GM18519 (cell line): ENCODE measurements around the gene CDX1.

Experiments
- ATAC-seq: cut with Tn5 transposase; IDR thresholded peaks from one replicate; pipeline ENCODE4 v1.9.1; 2021; ENCODE audit warnings: mild to moderate bottlenecking, moderate library complexity; ENCODE audit not compliant: unreplicated experiment, low FRiP score

CDX1 gene

DNA sequence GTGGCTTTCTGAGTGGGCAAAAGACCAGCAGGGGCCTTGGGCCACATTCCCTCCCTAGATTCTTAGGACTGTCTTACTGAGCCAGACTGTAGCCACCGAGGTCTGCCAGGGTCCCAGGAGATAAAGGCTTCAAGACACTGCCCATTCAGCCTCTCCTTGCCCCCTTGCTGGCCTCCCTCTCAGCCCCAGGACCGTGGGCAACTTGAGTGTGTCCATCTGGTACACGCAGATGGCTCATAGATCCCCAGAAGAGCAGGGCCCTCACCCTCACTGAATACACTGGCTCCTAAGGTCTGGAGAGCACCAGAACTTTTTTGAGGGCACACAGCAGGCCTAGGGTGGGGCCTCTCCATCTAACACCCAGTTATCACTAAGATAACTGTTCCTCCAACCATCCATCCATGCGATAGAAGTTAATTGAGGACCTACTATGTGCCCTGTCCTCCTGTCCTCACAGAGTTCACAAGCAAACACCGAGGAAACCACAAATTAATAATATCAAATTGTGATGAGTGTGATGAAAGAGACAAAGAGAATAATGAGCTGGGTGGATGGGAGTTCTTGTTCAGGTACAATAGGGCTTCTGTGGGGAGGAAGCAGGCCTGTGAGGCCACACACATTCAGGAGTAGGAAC is 6.0 kb upstream of the CDX1 start:
- ATAC-seq, result no peak

DNA sequence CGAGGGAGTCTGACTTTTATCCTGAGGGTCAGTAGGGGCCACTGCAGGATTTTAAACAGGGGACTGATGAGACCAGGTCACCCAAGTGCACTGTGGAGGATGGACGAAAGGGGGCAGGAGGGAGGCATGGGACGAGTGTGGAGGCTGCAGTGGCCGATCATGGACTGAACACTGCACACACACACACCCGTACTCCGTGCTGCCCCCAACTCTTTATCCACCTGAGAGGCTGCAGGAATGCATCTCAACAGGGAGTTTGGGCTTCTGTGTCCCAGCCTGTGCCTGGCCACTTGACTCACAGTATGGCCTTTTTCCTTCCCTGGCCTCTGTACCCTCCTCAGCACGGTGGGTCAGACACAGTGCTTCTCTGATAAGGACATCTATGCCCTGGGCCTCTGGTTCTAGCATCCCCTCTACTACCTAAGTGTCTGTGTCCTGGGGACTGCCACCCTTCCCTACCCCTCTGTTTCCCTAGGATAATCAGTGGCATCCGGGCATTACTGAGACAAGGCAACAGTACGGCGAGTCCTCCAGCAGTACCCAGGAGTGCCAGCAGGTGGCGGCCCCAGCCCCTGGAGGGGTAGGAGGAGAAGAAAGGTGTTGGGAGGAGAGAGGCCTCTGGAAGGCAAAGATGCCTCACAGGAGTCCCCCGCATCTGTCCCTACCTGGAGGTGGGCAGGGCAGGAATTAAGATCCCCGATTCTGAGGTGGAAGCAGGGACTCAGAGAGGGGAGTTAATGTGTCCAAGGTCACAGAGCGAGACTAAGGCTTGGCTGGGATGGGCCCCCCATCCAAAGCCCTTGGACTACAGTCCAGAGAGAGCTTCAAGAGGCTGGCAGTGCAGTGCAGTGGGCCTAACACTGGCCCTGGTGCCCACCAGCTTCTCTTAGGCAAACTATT is 5.1 kb upstream of the CDX1 start:
- no peak for ATAC-seq

DNA sequence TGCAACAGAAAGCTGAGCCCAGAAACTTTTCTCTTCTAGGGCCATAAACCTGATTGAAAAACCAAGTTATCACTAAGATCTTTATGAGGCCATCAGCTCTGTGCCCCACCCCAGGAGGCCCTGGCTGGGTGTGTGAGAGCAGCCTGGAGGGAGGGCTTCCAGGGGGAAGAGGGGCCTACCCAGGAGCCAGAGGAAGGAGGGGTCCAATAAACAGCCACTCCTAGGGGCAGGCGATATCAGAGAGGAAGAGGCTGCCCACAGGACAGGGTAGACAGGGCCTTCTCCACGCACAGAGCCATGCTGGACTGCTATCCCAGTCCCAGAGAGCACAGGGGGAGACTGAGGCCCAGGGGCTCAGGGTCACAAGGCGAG is 4.5 kb upstream of the CDX1 start:
- ATAC-seq, result no peak

DNA sequence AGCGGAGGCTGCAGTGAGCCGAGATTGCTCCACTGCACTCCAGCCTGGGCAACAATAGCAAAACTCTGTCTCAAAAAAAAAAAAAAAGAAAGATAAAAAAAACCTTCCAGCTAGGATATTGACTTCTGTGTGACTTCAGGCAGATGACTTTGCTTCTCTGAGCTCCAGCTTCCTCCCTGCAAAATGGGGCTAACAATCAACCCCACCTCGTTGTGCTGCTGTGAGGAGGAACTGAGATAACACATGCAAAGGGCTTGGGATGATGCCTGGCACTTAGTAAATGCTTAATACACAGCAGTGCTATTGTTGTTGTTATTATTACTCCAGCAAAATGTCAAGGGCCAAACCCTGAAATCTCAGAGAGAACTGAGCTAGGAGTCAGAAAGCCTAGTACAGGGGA is 3.5 kb upstream of the CDX1 start:
- ATAC-seq, result no peak

DNA sequence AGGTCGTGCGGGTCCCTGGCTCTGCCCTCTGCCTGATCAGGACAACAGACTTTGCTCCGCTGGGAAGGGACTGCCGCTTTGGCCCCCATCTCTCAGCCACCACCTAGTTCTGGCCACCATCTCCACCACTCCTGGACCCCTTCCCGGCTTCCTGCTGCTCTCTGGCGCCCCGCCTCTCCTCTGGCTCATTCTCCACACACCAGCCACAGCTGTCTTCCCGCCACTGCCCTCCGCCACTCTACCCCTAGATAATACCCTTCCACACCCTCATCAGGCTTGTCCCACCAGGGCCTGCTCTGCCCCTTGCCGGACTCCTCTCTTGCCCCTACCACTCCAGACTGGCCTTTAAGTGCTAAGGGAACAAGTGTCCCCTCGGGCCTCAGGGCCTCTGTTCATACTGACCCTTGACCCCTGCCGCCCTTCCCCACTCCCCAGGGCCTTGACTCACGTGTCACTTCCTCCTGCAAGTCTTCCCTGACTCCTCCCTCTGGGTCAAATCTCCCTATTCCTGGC is 3.0 kb upstream of the CDX1 start:
- no peak for ATAC-seq

DNA sequence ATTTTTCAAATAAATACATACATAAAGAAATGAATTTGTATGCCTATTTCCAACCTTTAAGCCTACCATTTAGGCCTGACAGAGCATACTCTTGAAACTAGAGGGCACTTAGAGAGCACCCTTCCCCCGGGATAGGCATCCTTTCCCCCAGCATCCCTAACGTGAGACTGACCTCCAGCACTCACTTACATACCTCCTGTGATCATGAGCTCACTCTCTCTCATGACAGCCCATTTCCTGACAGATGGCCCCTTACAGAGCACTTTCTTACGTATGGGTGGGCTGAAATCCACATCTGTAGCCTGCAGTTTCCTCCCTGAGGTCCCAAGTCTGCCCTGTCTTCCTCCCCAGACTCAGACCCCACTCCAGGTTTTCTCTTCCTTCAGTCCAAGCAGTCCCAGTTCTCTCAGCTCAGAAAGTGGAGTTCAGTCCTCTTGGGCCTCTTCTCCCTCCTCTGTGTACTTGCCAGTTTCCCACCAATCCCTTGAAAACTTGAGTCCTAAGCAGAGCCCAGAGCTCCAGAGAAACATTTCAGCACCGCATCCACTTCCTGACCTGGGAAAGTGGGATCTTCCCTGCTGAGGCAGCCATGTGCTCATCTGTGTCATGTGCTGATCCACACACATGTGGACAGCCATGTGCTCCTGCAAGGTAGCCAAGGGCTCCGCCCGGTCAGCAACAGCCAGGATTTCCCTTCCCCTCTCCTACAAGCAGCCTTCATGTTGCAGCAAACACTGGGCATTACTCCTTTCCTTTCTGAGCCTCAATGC is 2.2 kb upstream of the CDX1 start:
- ATAC-seq, result no peak

DNA sequence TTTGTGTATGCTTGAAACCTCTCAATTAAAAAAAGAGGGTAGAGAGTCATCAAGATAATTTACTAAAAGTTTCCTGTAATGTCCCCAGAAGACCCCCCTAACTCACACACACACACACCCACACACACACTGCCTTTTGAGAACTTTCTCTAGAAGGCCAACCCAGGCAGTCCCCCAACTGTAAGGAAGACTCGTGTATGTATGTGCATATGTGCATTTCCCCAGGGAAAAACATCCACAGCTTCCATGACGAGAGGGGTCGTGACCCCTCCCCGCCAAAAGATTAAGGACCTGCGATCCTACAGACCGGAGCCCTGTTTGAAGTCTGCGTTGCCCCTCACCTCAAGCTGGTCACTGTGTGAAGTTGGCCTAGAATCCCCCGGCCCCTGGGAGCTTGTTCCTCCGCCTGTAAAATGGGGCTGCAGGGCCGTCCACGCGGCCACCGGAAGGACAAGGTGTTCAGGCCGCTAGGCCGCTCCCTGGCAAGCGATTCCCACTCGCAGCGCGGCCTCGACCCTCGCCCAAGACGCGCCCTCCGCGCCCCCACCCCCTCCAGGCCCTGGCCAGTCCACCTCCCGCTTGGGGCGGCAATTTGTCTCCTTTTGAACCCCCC is 435 bp upstream of the CDX1 start:
- no peak for ATAC-seq

DNA sequence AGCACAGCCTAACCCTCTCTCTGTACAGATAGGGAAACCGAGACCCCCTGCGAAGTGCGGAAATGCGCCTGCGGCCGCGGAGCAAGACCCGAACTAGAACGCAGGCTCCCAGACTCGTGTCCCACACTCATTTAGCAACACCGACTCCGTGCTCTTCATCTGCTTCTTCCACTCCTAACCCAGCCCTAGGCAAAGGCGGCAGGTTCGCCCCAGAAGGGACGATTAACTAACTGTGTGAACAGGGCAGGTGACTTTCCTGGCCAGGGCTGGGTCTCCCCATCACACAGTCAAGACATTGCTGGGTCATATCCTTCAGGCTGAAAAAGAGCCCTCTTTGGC is 903 bp downstream of the CDX1 start:
- ATAC-seq, result no peak

DNA sequence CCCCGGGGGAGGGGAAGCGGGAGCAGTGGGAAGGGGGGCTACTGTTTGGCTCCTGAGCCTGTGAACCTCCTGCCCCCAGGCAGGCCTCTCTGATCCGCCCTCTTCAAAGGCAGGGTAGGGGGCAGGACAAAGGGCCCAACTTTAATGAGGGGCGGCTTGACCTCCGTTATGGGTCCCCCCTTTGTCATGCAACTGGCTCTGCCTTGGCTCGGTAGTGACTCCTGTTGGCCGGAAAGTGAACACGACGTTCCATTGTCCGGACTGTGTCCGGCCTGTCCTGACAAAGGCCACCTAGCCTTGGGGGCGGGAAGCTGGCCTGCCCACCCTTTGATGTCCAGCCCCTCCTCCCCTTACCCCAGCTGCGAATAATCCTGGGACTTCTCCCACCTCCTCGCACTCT is 1.3 kb downstream of the CDX1 start:
- no peak for ATAC-seq

DNA sequence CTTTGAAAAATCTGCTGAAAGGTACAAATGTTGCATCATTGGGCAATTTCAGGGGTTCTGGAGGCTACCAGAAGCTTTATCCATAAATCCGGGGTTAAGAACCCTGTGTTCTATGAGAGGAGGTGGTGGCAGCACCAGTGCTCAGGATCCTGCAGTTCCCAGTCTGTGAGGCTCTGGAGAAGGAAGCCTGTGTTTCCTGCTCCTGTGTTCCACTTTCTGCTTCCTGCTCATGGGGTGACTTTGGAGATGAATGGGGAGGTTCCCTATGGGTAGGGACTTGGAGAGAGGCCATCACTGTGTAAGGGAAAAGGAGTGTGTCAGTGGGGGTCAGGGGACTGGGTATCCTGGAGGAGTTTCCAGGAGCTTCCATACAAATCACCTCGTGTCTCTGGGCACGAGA is 2.3 kb downstream of the CDX1 start:
- no peak for ATAC-seq

DNA sequence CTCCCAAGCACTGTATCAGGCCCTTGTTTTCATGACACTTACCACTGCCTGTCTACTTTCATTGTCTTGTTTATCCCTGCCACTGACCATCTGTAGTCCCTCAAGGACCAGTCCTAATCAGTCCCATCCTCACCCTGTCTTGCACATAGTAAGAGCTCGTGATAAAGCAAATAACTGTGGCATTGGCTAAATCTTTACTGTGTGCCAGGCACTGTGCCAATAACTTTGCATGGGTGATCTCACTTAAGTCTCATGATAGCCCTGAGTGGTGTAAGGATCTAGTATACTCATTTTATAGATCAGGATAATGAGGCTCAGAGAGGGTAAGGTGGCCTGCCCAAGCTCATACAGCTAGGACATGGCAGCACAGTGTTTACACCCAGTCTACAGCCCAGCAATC is 5.6 kb downstream of the CDX1 start:
- no peak for ATAC-seq

DNA sequence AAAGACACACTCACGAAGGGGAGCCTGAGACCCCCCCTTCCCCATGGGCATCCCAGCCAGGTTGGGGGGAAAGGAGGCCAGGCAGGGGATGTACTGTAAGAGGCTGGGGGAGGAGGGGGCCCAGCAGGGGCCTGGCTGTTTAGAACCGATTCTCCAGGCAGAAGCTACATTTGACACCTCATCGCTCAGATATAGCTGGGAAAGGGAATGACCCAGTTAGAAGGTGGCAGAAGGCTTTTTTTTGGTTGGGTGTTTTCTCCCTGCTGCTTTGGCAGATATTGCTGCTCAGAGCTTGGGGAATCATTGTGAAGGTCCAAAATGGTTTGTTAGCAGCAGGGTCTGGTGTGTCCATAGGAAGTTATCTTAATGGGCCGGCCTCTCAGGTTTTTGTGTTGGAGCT is 6.0 kb downstream of the CDX1 start:
- ATAC-seq, result no peak

DNA sequence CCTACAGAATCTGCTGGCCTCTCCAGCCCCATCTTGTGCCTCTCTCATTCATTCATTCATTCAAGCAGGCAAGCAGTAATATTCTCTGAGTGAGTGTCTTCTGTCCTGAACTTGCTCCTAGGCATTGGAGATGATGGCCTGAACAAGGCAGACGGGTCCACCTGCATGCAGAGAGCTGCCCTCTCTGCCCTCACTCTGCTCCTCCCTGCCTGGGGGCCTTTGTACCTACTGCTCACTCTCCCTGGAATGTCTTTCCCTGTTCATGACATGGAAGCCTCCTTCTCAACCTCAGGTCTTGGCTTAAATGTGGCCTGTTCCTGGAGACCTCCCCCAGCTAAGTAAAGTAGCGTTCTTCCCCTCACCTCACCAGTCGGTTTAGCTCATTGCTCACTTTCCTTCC is 6.6 kb downstream of the CDX1 start:
- no peak for ATAC-seq

DNA sequence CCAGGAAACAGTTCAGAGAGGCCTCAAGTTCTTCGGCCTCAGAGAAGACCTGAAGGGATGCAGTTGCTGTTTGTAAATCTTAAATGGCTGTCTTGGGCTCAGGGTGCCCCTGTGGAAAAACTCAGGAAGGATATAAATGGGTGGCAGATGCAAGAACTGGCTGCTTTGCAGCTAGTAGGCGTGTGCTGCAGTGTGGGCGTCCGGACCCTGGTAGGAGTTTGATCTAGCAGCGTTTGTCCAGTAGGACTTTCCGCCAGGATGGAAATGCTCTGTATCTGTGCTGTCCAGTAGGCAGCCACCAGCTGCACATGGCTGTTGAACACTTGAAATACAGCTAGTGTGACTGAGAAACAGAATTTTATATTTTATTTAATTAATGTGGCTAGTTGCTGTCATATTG is 7.7 kb downstream of the CDX1 start:
- no peak for ATAC-seq

DNA sequence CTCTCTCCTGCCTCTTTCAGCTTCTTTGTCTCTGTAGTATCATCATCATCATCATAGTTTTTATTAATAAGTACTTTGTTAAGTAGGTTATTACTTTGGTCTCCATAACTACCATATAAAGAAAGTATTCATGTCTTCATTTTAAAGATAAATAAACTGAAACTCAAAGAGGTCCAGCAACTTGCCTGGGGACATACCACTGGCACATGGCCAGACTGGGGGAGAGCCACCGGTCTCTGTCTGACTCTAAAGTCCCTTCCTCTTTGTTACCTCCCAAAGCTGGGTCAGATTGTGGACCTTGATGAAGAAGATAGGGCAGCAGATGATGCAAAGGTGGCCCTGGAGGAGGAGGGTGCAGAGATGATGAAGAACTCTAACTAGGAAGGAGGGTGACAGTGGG is 8.5 kb downstream of the CDX1 start:
- no peak for ATAC-seq

DNA sequence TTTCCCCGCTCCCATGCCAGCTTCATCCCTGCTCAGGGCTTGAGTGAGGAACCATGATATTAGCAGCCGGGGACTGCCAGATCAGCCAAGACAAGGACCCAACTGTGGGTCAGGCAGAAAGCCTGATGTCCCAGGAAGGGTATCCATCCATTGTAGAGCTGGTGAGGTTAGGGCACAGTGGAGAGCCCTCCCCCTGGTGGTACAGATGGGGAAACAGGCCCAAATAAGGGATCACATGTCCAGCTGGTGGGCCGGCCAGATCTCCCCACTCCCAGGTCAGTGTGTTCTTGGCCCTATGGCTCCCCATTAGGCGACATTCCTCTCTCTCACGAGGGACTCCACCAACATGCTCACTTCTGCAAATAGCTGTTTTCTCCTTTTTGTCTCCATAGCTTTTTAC is 9.0 kb downstream of the CDX1 start:
- no peak for ATAC-seq

DNA sequence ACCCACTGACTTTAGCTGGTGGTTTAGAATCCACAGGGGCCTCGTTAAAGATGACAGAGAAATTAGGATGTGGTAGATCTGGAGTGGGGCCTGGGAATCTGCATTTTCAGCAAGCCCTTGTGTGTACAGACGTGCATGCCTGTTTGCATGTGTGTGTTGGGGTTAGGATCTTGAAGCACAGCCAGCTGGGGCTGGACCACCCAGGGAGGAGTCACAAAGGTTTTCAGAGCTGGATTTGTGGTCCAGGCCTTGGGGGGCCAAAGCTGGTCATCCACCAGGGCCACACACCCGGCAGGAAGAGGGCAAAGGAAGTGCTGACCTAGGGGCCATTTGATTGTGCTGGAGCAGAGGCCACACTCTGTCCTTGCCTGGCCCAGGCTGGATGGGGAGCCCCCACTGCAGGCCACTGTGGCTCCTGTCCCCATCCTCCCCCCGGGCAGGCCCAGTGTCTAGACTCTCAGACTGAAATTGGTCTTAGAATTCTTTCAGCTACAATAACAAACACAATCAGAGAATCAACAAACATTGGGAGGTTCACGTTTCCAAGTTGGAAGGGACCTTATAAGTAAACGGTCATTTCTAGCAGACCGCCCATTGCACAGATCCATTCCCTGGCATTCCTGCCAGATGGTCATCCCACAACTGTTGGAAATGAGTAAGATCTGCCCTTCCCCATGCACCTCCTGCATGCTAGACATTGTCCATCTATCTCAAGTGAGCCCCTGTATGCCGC is 10.3 kb downstream of the CDX1 start:
- ATAC-seq, result no peak

DNA sequence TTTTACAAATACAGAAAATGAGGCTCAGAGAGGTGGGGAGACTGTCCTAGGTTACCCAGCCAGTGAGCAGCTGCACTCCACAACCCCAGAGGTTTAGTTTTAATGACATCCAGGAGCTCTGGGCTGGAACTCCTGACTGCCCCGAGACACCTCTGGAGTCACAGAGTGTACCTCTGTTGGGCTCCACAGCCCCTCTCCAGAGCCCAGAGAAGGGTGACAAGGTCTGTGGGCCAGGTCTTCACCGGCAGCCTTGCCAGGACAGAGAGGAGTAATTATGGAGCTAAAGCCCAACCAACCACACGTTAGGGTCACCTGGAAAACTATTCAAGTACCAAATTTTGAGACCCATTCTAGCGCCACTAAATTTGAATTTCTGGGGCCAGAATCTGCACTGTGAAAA is 11.1 kb downstream of the CDX1 start:
- ATAC-seq, result no peak

DNA sequence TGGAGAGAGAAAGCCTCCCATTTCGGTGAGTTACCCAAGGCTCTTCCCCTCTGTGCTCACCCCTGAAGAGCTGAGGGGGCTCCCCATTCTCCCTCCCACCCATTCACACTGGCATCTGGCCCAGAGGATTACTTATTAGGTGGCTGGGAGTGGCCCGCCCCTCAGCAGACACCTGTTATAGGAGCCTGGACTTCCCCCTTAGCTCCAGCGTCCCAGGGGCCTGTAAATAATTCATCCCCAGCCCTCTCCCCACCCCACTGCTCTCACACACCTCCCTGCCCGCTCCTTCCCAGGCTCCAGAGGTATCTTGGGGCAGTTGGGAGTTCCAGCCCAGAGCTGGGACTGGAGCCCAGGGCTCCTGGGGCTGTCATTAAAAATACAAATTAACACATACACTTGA is 11.7 kb downstream of the CDX1 start:
- ATAC-seq, result no peak

DNA sequence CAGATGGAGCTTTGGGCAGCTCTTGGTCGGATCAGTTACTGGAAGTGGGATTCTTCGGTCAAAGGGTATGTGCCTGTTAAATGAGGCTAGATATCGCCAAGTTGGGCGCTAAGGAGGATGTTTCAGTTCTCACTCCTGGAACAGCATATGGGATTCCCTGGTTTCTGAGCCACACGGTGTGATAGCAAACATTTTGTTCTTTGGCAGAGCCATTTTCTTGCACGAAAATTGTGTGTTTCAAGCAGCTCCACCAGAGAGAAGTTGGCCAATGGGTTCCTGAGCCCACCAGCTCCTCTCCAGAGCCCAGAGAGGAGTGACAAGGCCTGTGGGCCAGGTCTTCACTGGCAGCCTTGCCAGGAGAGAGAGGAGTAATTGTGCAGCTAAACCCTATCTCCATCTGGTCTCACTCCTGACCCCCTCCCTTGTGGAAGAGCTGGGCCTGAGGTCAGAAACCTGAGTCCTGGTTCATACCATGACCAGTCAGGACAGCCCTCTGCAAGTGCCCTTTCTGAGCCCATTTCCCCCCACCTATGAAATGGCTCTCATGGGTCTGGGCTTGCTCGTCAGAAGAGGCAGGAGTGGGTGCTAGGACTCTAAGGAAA is 12.5 kb downstream of the CDX1 start:
- ATAC-seq, result no peak
